ENCODE measurements around the gene TYSND1.
"Not testable (repeated sequence)": the region's sequence is repeated elsewhere in the genome, so short reads cannot be mapped to it uniquely, and the experiment has no call there.

TYSND1 gene

GRCh38 chr10:70163448-70163847 lies 16.9 kb upstream of the TYSND1 start:
- no peak for DNase-seq (ENCODE audit: low read depth in 2 of 2)

GRCh38 chr10:70162892-70163201 lies 16.3 kb upstream of the TYSND1 start:
- peak; percentile 18 to 41 for DNase-seq (ENCODE audit: low read depth in 2 of 2)

- DNase-seq (ENCODE audit: low read depth in 2 of 2): no peak
These were observed 15.8 kb upstream of the TYSND1 start for GRCh38 chr10:70162151-70162891.

GRCh38 chr10:70160798-70161197 lies 14.3 kb upstream of the TYSND1 start:
- no peak for DNase-seq (ENCODE audit: low read depth in 2 of 2)

- DNase-seq (ENCODE audit: low read depth in 2 of 2): not testable (repeated sequence)
These were observed 12.9 kb upstream of the TYSND1 start for GRCh38 chr10:70159366-70159765.

GRCh38 chr10:70158113-70158512 lies 11.6 kb upstream of the TYSND1 start:
- DNase-seq (ENCODE audit: low read depth in 2 of 2): no peak

- no peak for DNase-seq (ENCODE audit: low read depth in 2 of 2)
These were observed 8.8 kb upstream of the TYSND1 start for GRCh38 chr10:70155255-70155838.

- no peak for DNase-seq (ENCODE audit: low read depth in 2 of 2)
These were observed 2.0 kb upstream of the TYSND1 start for GRCh38 chr10:70148516-70148915.

- no peak for DNase-seq (ENCODE audit: low read depth in 2 of 2)
These were observed 742 bp upstream of the TYSND1 start for GRCh38 chr10:70147259-70147625.

- DNase-seq (ENCODE audit: low read depth in 2 of 2): peak; percentile 57 to 59
These were observed 623 bp downstream of the TYSND1 start for GRCh38 chr10:70145666-70146488.

GRCh38 chr10:70145166-70145665 lies 1.3 kb downstream of the TYSND1 start:
- no peak for DNase-seq (ENCODE audit: low read depth in 2 of 2)

- DNase-seq (ENCODE audit: low read depth in 2 of 2): no peak
These were observed 2.0 kb downstream of the TYSND1 start for GRCh38 chr10:70144372-70145110.

- no peak for DNase-seq (ENCODE audit: low read depth in 2 of 2)
These were observed 3.9 kb downstream of the TYSND1 start for GRCh38 chr10:70142555-70142954.

- DNase-seq (ENCODE audit: low read depth in 2 of 2): no peak
These were observed 6.2 kb downstream of the TYSND1 start for GRCh38 chr10:70140297-70140696.

GRCh38 chr10:70139997-70140250 lies 6.6 kb downstream of the TYSND1 start:
- no peak for DNase-seq (ENCODE audit: low read depth in 2 of 2)

- no peak for DNase-seq (ENCODE audit: low read depth in 2 of 2)
These were observed 7.1 kb downstream of the TYSND1 start for GRCh38 chr10:70139151-70139996.

- no peak for DNase-seq (ENCODE audit: low read depth in 2 of 2)
These were observed 8.3 kb downstream of the TYSND1 start for GRCh38 chr10:70137927-70138883.

- no peak for DNase-seq (ENCODE audit: low read depth in 2 of 2)
These were observed 9.4 kb downstream of the TYSND1 start for GRCh38 chr10:70137135-70137534.

GRCh38 chr10:70135684-70136083 lies 10.8 kb downstream of the TYSND1 start:
- DNase-seq (ENCODE audit: low read depth in 2 of 2): no peak

GRCh38 chr10:70135046-70135445 lies 11.5 kb downstream of the TYSND1 start:
- no peak for DNase-seq (ENCODE audit: low read depth in 2 of 2)
